Ovary (tissue), 3 donors: Measurements from ENCODE around the gene CGA.

ENCODE experiments used
- CTCF ChIP-seq, 3 donors: fragments of 450-650 bp in 2 of 3; fragments of 200-600 bp in 1 of 3; IDR thresholded peaks; one replicate each; pipeline versions ENCODE4 v1.5.1 to v1.8.0; 2016 to 2022; ENCODE audit warnings: antibody characterized with exemption in 3 of 3, mild to moderate bottlenecking in 1 of 3
- POLR2A ChIP-seq: fragments of 450-650 bp; IDR thresholded peaks from one replicate; pipeline ENCODE4 v1.6.1; 2017; ENCODE audit warnings: antibody characterized with exemption, mild to moderate bottlenecking, moderate library complexity
- donor health status: DM: no; HTN: no; CAD: no.

GRCh38 chr6:87139236-87139635 is 44.3 kb upstream of the CGA start:
- no peak for TF ChIP-seq POLR2A
- peak in 1 of 3 donors; percentile 11 for TF ChIP-seq CTCF (IDR thresholded peaks at IDR 0.05)
